ENCODE measurements around the gene KCNK16.
A peak's percentile ranks its signal among the peaks of the same experiment; 100 is the strongest.

The KCNK16 gene

DNA sequence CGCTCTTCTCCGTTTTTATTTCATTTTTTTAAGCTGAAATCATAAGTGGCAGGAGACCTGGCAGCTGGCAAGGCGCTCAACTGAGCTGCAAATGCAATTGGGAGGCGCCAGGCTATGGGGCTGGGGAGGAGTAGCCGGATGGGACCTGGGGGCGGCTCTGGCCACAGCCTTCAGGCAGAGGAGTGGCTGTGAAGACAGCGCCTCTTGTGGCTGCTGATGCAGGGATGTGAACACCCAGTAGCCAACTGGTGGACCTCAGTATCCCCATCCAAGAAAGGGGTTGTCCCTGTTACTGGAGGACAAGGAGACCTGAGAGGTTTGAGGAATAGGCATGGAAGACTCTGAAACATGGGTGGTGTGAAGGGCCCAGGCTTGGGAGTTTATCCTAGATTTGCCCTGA lies 20.9 kb downstream of the KCNK16 start:
- H3K27me3 ChIP-seq (ENCODE audit: low read depth, low read length), result 0 out of 2 replicates have a peak, but pooled peaks cover 2% of the 10 kb centered on the region
- no peak for TF ChIP-seq EZH2phosphoT487 (IDR thresholded peaks at IDR 0.05; ENCODE audit: low read depth)
- TF ChIP-seq, protein P1, sequence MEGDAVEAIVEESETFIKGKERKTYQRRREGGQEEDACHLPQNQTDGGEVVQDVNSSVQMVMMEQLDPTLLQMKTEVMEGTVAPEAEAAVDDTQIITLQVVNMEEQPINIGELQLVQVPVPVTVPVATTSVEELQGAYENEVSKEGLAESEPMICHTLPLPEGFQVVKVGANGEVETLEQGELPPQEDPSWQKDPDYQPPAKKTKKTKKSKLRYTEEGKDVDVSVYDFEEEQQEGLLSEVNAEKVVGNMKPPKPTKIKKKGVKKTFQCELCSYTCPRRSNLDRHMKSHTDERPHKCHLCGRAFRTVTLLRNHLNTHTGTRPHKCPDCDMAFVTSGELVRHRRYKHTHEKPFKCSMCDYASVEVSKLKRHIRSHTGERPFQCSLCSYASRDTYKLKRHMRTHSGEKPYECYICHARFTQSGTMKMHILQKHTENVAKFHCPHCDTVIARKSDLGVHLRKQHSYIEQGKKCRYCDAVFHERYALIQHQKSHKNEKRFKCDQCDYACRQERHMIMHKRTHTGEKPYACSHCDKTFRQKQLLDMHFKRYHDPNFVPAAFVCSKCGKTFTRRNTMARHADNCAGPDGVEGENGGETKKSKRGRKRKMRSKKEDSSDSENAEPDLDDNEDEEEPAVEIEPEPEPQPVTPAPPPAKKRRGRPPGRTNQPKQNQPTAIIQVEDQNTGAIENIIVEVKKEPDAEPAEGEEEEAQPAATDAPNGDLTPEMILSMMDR (IDR thresholded peaks at IDR 0.05; ENCODE audit: low read depth, low read length), result peak; percentile 29; the same call in 1 of the 2 replicates
- H3K9me3 ChIP-seq (ENCODE audit: insufficient read depth, low read length), result no peaks in the 10 kb centered on the region
- H3K36me3 ChIP-seq (replicated peaks; ENCODE audit: low read depth, low read length), result no peaks in the 10 kb centered on the region
- no peak overlapping the region for H3K27ac ChIP-seq (ENCODE audit: low read length)
- no peaks in the 10 kb centered on the region for H4K20me1 ChIP-seq (ENCODE audit: insufficient read depth, low read length)
- H3K9ac ChIP-seq (ENCODE audit: low read length), result no peak overlapping the region
- H2AFZ ChIP-seq (ENCODE audit: low read depth, low read length), result no peak overlapping the region
- no peak overlapping the region for H3K4me3 ChIP-seq (ENCODE audit: low read length)
- no peak overlapping the region for H3K4me2 ChIP-seq (ENCODE audit: low read length)
- H3K4me1 ChIP-seq (ENCODE audit: low read length), result peaks cover 16% of the 10 kb centered on the region
- no peaks in the 10 kb centered on the region for H3K79me2 ChIP-seq (ENCODE audit: low read length)

- H3K9ac ChIP-seq (ENCODE audit: low read length), result no peak overlapping the region
- H4K20me1 ChIP-seq (ENCODE audit: insufficient read depth, low read length), result no peaks in the 10 kb centered on the region
- no peak overlapping the region for H3K27ac ChIP-seq (ENCODE audit: low read length)
- H3K27me3 ChIP-seq (ENCODE audit: low read depth, low read length), result 0 out of 2 replicates have a peak, but pooled peaks cover 2% of the 10 kb centered on the region
- no peak overlapping the region for H3K4me3 ChIP-seq (ENCODE audit: low read length)
- no peaks in the 10 kb centered on the region for H3K36me3 ChIP-seq (replicated peaks; ENCODE audit: low read depth, low read length)
- H3K4me2 ChIP-seq (ENCODE audit: low read length), result 0 out of 2 replicates have a peak overlapping the region, but pooled peaks have one; percentile 1
- peak overlapping the region; percentile 63; the same call in 1 of the 2 replicates for H2AFZ ChIP-seq (ENCODE audit: low read depth, low read length)
- H3K79me2 ChIP-seq (ENCODE audit: low read length), result no peaks in the 10 kb centered on the region
- H3K4me1 ChIP-seq (ENCODE audit: low read length), result peaks cover 16% of the 10 kb centered on the region
- H3K9me3 ChIP-seq (ENCODE audit: insufficient read depth, low read length), result no peaks in the 10 kb centered on the region
- TF ChIP-seq EZH2phosphoT487 (IDR thresholded peaks at IDR 0.05; ENCODE audit: low read depth), result no peak
- TF ChIP-seq, protein P1 (IDR thresholded peaks at IDR 0.05; ENCODE audit: low read depth, low read length), result no peak
These were observed 21.8 kb downstream of the KCNK16 start for GRCh38 chr6:39300739-39301138.

DNA sequence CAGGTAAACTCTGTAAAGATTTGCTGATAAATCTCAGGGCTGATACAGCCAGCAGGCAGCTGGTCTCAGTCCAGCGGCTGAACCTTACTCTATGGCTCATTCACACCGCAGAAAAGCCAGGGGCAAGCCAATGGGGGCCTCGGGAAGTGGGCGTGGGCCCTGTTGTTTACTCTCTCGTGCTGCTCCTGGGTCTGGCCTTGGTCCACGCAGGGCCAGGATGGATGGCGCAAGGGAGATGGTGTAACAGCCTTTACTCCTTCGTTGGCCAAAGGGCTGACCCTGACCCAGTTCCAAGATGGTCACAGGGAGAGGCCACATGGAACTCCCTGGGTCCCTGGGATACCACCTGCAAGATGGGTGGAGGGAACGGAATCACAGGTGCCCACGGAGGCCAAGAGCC lies 24.4 kb downstream of the KCNK16 start:
- H3K4me3 ChIP-seq (ENCODE audit: low read length), result no peak overlapping the region
- H3K27ac ChIP-seq (ENCODE audit: low read length), result no peak overlapping the region
- TF ChIP-seq EZH2phosphoT487 (IDR thresholded peaks at IDR 0.05; ENCODE audit: low read depth), result no peak
- TF ChIP-seq, protein P1 (IDR thresholded peaks at IDR 0.05; ENCODE audit: low read depth, low read length), result no peak
- H2AFZ ChIP-seq (ENCODE audit: low read depth, low read length), result no peak overlapping the region
- no peaks in the 10 kb centered on the region for H3K79me2 ChIP-seq (ENCODE audit: low read length)
- no peaks in the 10 kb centered on the region for H3K9me3 ChIP-seq (ENCODE audit: insufficient read depth, low read length)
- no peak overlapping the region for H3K9ac ChIP-seq (ENCODE audit: low read length)
- no peaks in the 10 kb centered on the region for H4K20me1 ChIP-seq (ENCODE audit: insufficient read depth, low read length)
- H3K4me2 ChIP-seq (ENCODE audit: low read length), result no peak overlapping the region
- H3K36me3 ChIP-seq (replicated peaks; ENCODE audit: low read depth, low read length), result no peaks in the 10 kb centered on the region
- H3K4me1 ChIP-seq (ENCODE audit: low read length), result peaks cover 16% of the 10 kb centered on the region
- 0 out of 2 replicates have a peak, but pooled peaks cover under 1% of the 10 kb centered on the region for H3K27me3 ChIP-seq (ENCODE audit: low read depth, low read length)

DNA sequence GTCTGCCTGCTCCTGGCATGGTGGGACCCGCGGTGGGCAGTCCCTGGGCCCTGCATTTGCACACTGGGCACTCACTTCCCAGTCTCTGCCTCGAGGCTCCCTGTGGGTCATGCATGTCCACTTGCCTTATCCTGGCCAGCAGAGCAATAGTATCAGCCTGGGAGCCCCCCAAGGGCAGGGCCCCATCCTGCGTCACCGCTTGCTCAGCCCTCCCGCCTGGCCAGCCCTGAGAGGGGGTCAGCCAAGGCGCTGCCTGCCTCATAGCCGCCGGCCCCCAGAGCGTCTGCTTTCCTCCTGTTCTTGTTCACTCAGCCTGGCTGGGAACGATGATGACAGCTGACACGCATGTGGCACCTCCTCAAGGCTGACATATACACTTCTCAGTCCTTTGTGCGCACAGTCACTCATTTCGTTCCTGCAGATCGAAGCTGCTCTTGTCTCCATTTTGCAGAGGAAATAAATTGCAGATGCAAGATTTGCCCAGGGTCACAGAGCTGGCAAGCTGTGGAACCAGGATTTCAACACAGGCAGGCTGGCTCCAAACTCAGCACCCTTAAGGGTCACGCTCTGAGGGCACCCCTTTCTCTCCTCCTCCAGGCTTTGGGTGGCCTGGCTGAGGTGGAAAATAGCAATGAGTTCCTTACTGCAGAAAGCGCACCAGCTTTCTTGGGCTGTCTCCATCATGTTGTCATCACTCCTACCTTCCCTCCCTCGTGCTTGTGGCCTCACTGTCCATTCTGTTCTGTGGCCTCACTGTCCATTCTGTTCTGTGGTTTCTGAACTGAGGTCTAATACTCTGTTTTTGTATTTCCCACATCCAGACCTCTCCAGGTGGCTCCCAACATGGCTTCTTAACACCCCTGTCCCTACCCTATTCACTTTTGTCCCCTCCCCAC lies 25.5 kb downstream of the KCNK16 start:
- Histone ChIP-seq H4K20me1 (ENCODE audit: insufficient read depth, low read length) (no peaks in the 10 kb centered on the region), H3K27me3 (ENCODE audit: low read depth, low read length) (0 out of 2 replicates have a peak, but pooled peaks cover 9% of the 10 kb centered on the region), H3K9ac (ENCODE audit: low read length) (no peak overlapping the region), H3K4me3 (ENCODE audit: low read length) (no peak overlapping the region), H3K4me1 (ENCODE audit: low read length) (peaks cover 12% of the 10 kb centered on the region), H3K4me2 (ENCODE audit: low read length) (no peak overlapping the region), H3K36me3 (replicated peaks; ENCODE audit: low read depth, low read length) (no peaks in the 10 kb centered on the region), H3K79me2 (ENCODE audit: low read length) (no peaks in the 10 kb centered on the region), H3K27ac (ENCODE audit: low read length) (no peak overlapping the region), H2AFZ (ENCODE audit: low read depth, low read length) (no peak overlapping the region), H3K9me3 (ENCODE audit: insufficient read depth, low read length) (no peaks in the 10 kb centered on the region)
- TF ChIP-seq, protein P1 (IDR thresholded peaks at IDR 0.05; ENCODE audit: low read depth, low read length), result no peak
- no peak for TF ChIP-seq EZH2phosphoT487 (IDR thresholded peaks at IDR 0.05; ENCODE audit: low read depth)

All from OCI-LY3 (cell line).